Measurements from ENCODE around the gene SLC25A20.

SLC25A20 gene

GRCh38 chr3:48881006-48881405 is 17.7 kb downstream of the SLC25A20 start:
- no peak for TF ChIP-seq POLR2A (IDR thresholded peaks at IDR 0.05; ENCODE audit: low read depth, low read length)
- FAIRE-seq: no peak
- no peak for DNase-seq (ENCODE audit: insufficient read length, low spot score)

- TF ChIP-seq POLR2A (IDR thresholded peaks at IDR 0.05; ENCODE audit: low read depth, low read length): no peak
- FAIRE-seq: no peak
Measured at GRCh38 chr3:48879994-48880377, 18.7 kb downstream of the SLC25A20 start.

GRCh38 chr3:48879307-48879993 is 19.2 kb downstream of the SLC25A20 start:
- no peak for FAIRE-seq
- no peak for TF ChIP-seq POLR2A (IDR thresholded peaks at IDR 0.05; ENCODE audit: low read depth, low read length)
- no peak for DNase-seq (ENCODE audit: insufficient read length, low spot score)

More at GRCh38 chr3:48879994-48880377, 18.7 kb downstream of the SLC25A20 start:
- no peak for DNase-seq (ENCODE audit: insufficient read length, low spot score)

- no peak for DNase-seq (ENCODE audit: insufficient read length, low spot score)
- FAIRE-seq: no peak
- TF ChIP-seq POLR2A (IDR thresholded peaks at IDR 0.05; ENCODE audit: low read depth, low read length): no peak
Measured at GRCh38 chr3:48877671-48878070, 21.0 kb downstream of the SLC25A20 start.

GRCh38 chr3:48863122-48863521 is 35.6 kb downstream of the SLC25A20 start:
- DNase-seq (ENCODE audit: insufficient read length, low spot score): no peak
- TF ChIP-seq POLR2A (IDR thresholded peaks at IDR 0.05; ENCODE audit: low read depth, low read length): no peak
- no peak for FAIRE-seq

- TF ChIP-seq POLR2A (IDR thresholded peaks at IDR 0.05; ENCODE audit: low read depth, low read length): no peak
- no peak for DNase-seq (ENCODE audit: insufficient read length, low spot score)
- no peak for FAIRE-seq
Measured at GRCh38 chr3:48859206-48859605, 39.5 kb downstream of the SLC25A20 start.

- no peak for FAIRE-seq
- TF ChIP-seq POLR2A (IDR thresholded peaks at IDR 0.05; ENCODE audit: low read depth, low read length): no peak
- DNase-seq (ENCODE audit: insufficient read length, low spot score): no peak
Measured at GRCh38 chr3:48858709-48859108, 40.0 kb downstream of the SLC25A20 start.

- FAIRE-seq (no peak), DNase-seq (ENCODE audit: insufficient read length, low spot score) (no peak)
- no peak for TF ChIP-seq POLR2A (IDR thresholded peaks at IDR 0.05; ENCODE audit: low read depth, low read length)
Measured at GRCh38 chr3:48857641-48858040, 41.0 kb downstream of the SLC25A20 start.

- no peak for TF ChIP-seq POLR2A (IDR thresholded peaks at IDR 0.05; ENCODE audit: low read depth, low read length)
- no peak for DNase-seq (ENCODE audit: insufficient read length, low spot score)
- FAIRE-seq: no peak
Measured at GRCh38 chr3:48856469-48856868, 42.2 kb downstream of the SLC25A20 start.

- FAIRE-seq: no peak
- no peak for TF ChIP-seq POLR2A (IDR thresholded peaks at IDR 0.05; ENCODE audit: low read depth, low read length)
- no peak for DNase-seq (ENCODE audit: insufficient read length, low spot score)
Measured at GRCh38 chr3:48855681-48856447, 42.8 kb downstream of the SLC25A20 start.

- no peak for FAIRE-seq
- DNase-seq (ENCODE audit: insufficient read length, low spot score): no peak
- TF ChIP-seq POLR2A (IDR thresholded peaks at IDR 0.05; ENCODE audit: low read depth, low read length): no peak
Measured at GRCh38 chr3:48852151-48852550, 46.5 kb downstream of the SLC25A20 start.

- no peak for FAIRE-seq
- no peak for TF ChIP-seq POLR2A (IDR thresholded peaks at IDR 0.05; ENCODE audit: low read depth, low read length)
- DNase-seq (ENCODE audit: insufficient read length, low spot score): no peak
Measured at GRCh38 chr3:48851407-48851806, 47.3 kb downstream of the SLC25A20 start.

GRCh38 chr3:48848816-48849515 is 49.7 kb downstream of the SLC25A20 start:
- FAIRE-seq (no peak), DNase-seq (ENCODE audit: insufficient read length, low spot score) (no peak)
- TF ChIP-seq POLR2A (IDR thresholded peaks at IDR 0.05; ENCODE audit: low read depth, low read length): no peak

Data from H54 (cell line).